Renal cortical epithelial cell (primary cell): ENCODE results near the gene ACAN. TPM values are rescaled to one million over a fixed set of nuclear protein-coding genes. Genes with fewer than 3 reads are reported as not detected.

Source experiments
- DNase-seq: peaks from one replicate; pipeline ENCODE4 v3.0.0-alpha.2; 2011; ENCODE audit warnings: low read depth
- total RNA-seq: library from RNA; depleted of rRNA; stranded (reverse); fragments of >200 nt; gene quantifications from 2 replicates; pipeline ENCODE4 v1.2.3, GENCODE V29; 2014

Gene ACAN
- under 0.01 TPM in 1 of 2 replicates, not detected in the other for total RNA-seq

GRCh38 chr15:88803241-88803919 is at the start of gene ACAN:
Gene ACAN, plus strand, starts transcription at chr15:88803436. Its CDS starts 32,771 bp downstream, at chr15:88836207.
- DNase-seq: no peak

- DNase-seq: no peak
Observed at GRCh38 chr15:88756521-88756920, 46.7 kb upstream of the ACAN start.

- DNase-seq: no peak
Observed at GRCh38 chr15:88756921-88757320, 46.3 kb upstream of the ACAN start.

- DNase-seq: no peak
Observed at GRCh38 chr15:88759872-88760271, 43.4 kb upstream of the ACAN start.

GRCh38 chr15:88764448-88764847 is 38.8 kb upstream of the ACAN start:
- no peak for DNase-seq

- DNase-seq: no peak
Observed at GRCh38 chr15:88765212-88765611, 38.0 kb upstream of the ACAN start.

GRCh38 chr15:88769161-88769971 is 33.9 kb upstream of the ACAN start:
- no peak for DNase-seq

- no peak for DNase-seq
Observed at GRCh38 chr15:88775776-88776175, 27.5 kb upstream of the ACAN start.

- no peak for DNase-seq
Observed at GRCh38 chr15:88776646-88777045, 26.6 kb upstream of the ACAN start.

- DNase-seq: no peak
Observed at GRCh38 chr15:88779944-88780343, 23.3 kb upstream of the ACAN start.

GRCh38 chr15:88782465-88782864 is 20.8 kb upstream of the ACAN start:
- DNase-seq: no peak

GRCh38 chr15:88785217-88785616 is 18.0 kb upstream of the ACAN start:
- DNase-seq: no peak

- DNase-seq: no peak
Observed at GRCh38 chr15:88788036-88788435, 15.2 kb upstream of the ACAN start.

- no peak for DNase-seq
Observed at GRCh38 chr15:88788816-88789215, 14.4 kb upstream of the ACAN start.

- DNase-seq: no peak
Observed at GRCh38 chr15:88790486-88790885, 12.8 kb upstream of the ACAN start.

- peak; percentile 5 for DNase-seq
Observed at GRCh38 chr15:88791637-88792036, 11.6 kb upstream of the ACAN start.

GRCh38 chr15:88792342-88793282 is 10.6 kb upstream of the ACAN start:
- DNase-seq: no peak

- no peak for DNase-seq
Observed at GRCh38 chr15:88794001-88794400, 9.2 kb upstream of the ACAN start.

GRCh38 chr15:88797663-88798339 is 5.4 kb upstream of the ACAN start:
- DNase-seq: no peak

- no peak for DNase-seq
Observed at GRCh38 chr15:88799341-88799740, 3.9 kb upstream of the ACAN start.

- peak; percentile 60 for DNase-seq
Observed at GRCh38 chr15:88800026-88800425, 3.2 kb upstream of the ACAN start.

- no peak for DNase-seq
Observed at GRCh38 chr15:88800738-88801137, 2.5 kb upstream of the ACAN start.
